ENCODE data around the gene RUNX2.

RUNX2 gene

DNA sequence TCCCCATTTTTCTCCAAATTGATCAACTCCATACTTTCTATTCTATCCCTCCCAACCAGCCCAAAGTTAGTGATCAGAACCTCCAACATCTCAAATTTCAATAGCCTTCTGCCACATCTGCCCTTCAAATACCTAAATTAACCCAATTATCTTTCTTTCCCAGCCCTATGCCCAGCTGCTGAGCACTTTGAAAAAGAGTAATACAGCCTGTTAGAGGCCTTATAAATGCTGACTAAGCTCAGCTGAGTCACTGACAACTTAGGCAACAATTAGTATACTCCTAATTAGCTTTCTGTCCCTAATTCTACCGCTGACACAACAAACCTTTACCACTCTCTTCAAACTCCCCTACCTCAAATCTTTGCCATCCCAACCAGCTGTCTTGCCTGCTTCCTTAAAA is 23.5 kb downstream of the RUNX2 start:
- no peak overlapping the region for H3K27ac ChIP-seq (ENCODE audit: low read depth, low read length, poor library complexity, severe bottlenecking)
- TF ChIP-seq EZH2 (IDR thresholded peaks at IDR 0.05; ENCODE audit: borderline replicate concordance, low read length) = no peak
- TF ChIP-seq, protein P1, sequence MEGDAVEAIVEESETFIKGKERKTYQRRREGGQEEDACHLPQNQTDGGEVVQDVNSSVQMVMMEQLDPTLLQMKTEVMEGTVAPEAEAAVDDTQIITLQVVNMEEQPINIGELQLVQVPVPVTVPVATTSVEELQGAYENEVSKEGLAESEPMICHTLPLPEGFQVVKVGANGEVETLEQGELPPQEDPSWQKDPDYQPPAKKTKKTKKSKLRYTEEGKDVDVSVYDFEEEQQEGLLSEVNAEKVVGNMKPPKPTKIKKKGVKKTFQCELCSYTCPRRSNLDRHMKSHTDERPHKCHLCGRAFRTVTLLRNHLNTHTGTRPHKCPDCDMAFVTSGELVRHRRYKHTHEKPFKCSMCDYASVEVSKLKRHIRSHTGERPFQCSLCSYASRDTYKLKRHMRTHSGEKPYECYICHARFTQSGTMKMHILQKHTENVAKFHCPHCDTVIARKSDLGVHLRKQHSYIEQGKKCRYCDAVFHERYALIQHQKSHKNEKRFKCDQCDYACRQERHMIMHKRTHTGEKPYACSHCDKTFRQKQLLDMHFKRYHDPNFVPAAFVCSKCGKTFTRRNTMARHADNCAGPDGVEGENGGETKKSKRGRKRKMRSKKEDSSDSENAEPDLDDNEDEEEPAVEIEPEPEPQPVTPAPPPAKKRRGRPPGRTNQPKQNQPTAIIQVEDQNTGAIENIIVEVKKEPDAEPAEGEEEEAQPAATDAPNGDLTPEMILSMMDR (IDR thresholded peaks at IDR 0.05; ENCODE audit: low read length) = no peak
- H3K79me2 ChIP-seq (ENCODE audit: insufficient read depth, low read length) = no peaks in the 10 kb centered on the region
- H3K9me2 ChIP-seq (ENCODE audit: low read depth, low read length) = no peaks in the 10 kb centered on the region
- no peak overlapping the region for H3K9ac ChIP-seq (ENCODE audit: low read length)
- H4K20me1 ChIP-seq (ENCODE audit: insufficient read depth, low read length) = no peaks in the 10 kb centered on the region
- no peaks in the 10 kb centered on the region for H3K27me3 ChIP-seq (ENCODE audit: insufficient read depth, low read length)
- H3K4me1 ChIP-seq (ENCODE audit: insufficient read depth, low read length, severe bottlenecking) = no peaks in the 10 kb centered on the region
- no peaks in the 10 kb centered on the region for H3F3A ChIP-seq (ENCODE audit: insufficient read depth, low read length)
- no peaks in the 10 kb centered on the region for H3K9me3 ChIP-seq (ENCODE audit: low read length)
- H2AFZ ChIP-seq (ENCODE audit: low read length) = no peak overlapping the region
- H3K4me3 ChIP-seq (ENCODE audit: low read depth, low read length, poor library complexity, severe bottlenecking) = no peak overlapping the region
- H3K36me3 ChIP-seq (ENCODE audit: insufficient read depth, low read length) = no peaks in the 10 kb centered on the region
- H3K4me2 ChIP-seq (ENCODE audit: low read length) = no peak overlapping the region

DNA sequence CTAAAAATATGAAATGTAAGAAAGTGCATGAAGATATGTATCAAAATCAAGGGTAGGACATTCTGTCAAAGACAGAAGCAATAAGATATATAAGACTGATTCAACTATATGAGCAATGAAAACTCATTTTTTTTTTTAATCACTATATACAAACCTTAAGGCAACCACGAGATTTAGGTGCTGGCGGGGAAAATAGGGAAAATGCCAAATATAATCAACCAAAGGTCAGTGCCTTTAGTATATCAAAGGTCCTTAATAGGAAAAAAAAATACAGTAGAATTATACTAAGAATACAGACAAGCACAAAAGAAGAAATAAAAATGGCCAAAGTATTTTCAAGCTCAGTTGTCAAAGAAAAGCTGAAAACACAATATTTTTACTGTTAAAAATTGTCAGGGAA is 25.5 kb downstream of the RUNX2 start:
- Histone ChIP-seq H3K9me3 (ENCODE audit: low read length) (no peaks in the 10 kb centered on the region), H4K20me1 (ENCODE audit: insufficient read depth, low read length) (no peaks in the 10 kb centered on the region), H3K27ac (ENCODE audit: low read depth, low read length, poor library complexity, severe bottlenecking) (no peak overlapping the region), H2AFZ (ENCODE audit: low read length) (no peak overlapping the region), H3K27me3 (ENCODE audit: insufficient read depth, low read length) (no peaks in the 10 kb centered on the region), H3K36me3 (ENCODE audit: insufficient read depth, low read length) (no peaks in the 10 kb centered on the region), H3K4me3 (ENCODE audit: low read depth, low read length, poor library complexity, severe bottlenecking) (no peak overlapping the region), H3K4me2 (ENCODE audit: low read length) (no peak overlapping the region), H3K9ac (ENCODE audit: low read length) (no peak overlapping the region), H3K79me2 (ENCODE audit: insufficient read depth, low read length) (no peaks in the 10 kb centered on the region), H3F3A (ENCODE audit: insufficient read depth, low read length) (no peaks in the 10 kb centered on the region), H3K4me1 (ENCODE audit: insufficient read depth, low read length, severe bottlenecking) (no peaks in the 10 kb centered on the region), H3K9me2 (ENCODE audit: low read depth, low read length) (no peaks in the 10 kb centered on the region)
- TF ChIP-seq, protein P1 (IDR thresholded peaks at IDR 0.05; ENCODE audit: low read length) = no peak
- no peak for TF ChIP-seq EZH2 (IDR thresholded peaks at IDR 0.05; ENCODE audit: borderline replicate concordance, low read length)

DNA sequence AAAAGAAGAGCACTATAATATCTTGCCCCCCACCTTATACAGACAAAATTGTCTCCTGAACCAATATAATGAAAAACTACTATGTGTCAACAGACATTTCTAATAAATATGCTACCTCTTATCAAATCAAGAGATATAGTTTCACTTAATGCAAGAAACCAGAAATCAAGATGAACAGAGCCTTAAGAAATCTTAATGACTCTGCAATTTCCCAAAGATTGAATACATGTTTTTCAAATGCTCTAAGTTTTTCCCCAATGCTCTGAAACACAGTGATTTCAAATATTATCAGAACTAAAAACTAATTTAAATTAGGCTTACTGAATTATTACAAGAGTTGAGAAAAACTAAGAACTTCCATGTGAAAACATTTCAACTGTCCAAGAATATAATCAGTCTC is 36.3 kb downstream of the RUNX2 start:
- no peak overlapping the region for H3K4me3 ChIP-seq (ENCODE audit: low read depth, low read length, poor library complexity, severe bottlenecking)
- H3K27ac ChIP-seq (ENCODE audit: low read depth, low read length, poor library complexity, severe bottlenecking) = no peak overlapping the region
- no peak overlapping the region for H3K9ac ChIP-seq (ENCODE audit: low read length)
- no peaks in the 10 kb centered on the region for H3F3A ChIP-seq (ENCODE audit: insufficient read depth, low read length)
- H4K20me1 ChIP-seq (ENCODE audit: insufficient read depth, low read length) = no peaks in the 10 kb centered on the region
- no peaks in the 10 kb centered on the region for H3K36me3 ChIP-seq (ENCODE audit: insufficient read depth, low read length)
- H3K9me2 ChIP-seq (ENCODE audit: low read depth, low read length) = no peaks in the 10 kb centered on the region
- no peak for TF ChIP-seq EZH2 (IDR thresholded peaks at IDR 0.05; ENCODE audit: borderline replicate concordance, low read length)
- TF ChIP-seq, protein P1 (IDR thresholded peaks at IDR 0.05; ENCODE audit: low read length) = no peak
- no peak overlapping the region for H3K4me2 ChIP-seq (ENCODE audit: low read length)
- H3K79me2 ChIP-seq (ENCODE audit: insufficient read depth, low read length) = no peaks in the 10 kb centered on the region
- H3K9me3 ChIP-seq (ENCODE audit: low read length) = no peaks in the 10 kb centered on the region
- no peaks in the 10 kb centered on the region for H3K4me1 ChIP-seq (ENCODE audit: insufficient read depth, low read length, severe bottlenecking)
- no peak overlapping the region for H2AFZ ChIP-seq (ENCODE audit: low read length)
- H3K27me3 ChIP-seq (ENCODE audit: insufficient read depth, low read length) = no peaks in the 10 kb centered on the region

Data from OCI-LY1 (cell line).